Panc1 (cell line): ENCODE measurements around the gene MFSD12. TPM values are rescaled to one million over a fixed set of nuclear protein-coding genes. Genes with fewer than 3 reads are reported as not detected.

Experiments
- ATAC-seq: fragments of 200-7000 bp; cut with Tn5 transposase; 2 replicates; pipeline ENCODE4 v1.9.1; 2020; ENCODE audit warnings: mild to moderate bottlenecking, moderate library complexity
- BruUV-seq: library from RNA; stranded (reverse); fragments of 400-500 nt; replicated peaks from 2 replicates; lab custom pipeline; 2021; lab: Mats Ljungman, UMichigan
- CTCF ChIA-PET: fragments of 300-600 bp; sonication (Branson Sonifier 250); formaldehyde crosslinking; loops from one replicate; lab custom pipeline; 2022; ENCODE audit warnings: antibody characterized with exemption; lab: Charles Lee
- POLR2A ChIA-PET: fragments of 300-600 bp; sonication (Branson Sonifier 250); formaldehyde crosslinking; loops from one replicate; lab custom pipeline; 2022; ENCODE audit warnings: antibody characterized with exemption; lab: Charles Lee
- DNase-seq: peaks from one replicate; pipeline ENCODE4 v3.0.0-alpha.2; 2010; ENCODE audit warnings: low read depth, low spot score
- H3K27ac ChIP-seq: 2 replicates; pipeline ENCODE4 v1.5.1; 2011; ENCODE audit warnings: mild to moderate bottlenecking, low read length, inconsistent platforms
- H3K27me3 ChIP-seq: fragments of 200-500 bp; sonication (Bioruptor generic); 2 replicates; pipeline ENCODE4 v1.6.0; 2014; ENCODE audit warnings: low read length, inconsistent platforms; ENCODE audit not compliant: control insufficient read depth, insufficient read depth
- H3K36me3 ChIP-seq: fragments of 200-500 bp; sonication (Bioruptor generic); 2 replicates; pipeline ENCODE4 v1.5.1; 2014; ENCODE audit warnings: inconsistent platforms, mild to moderate bottlenecking, low read length, moderate library complexity; ENCODE audit not compliant: control insufficient read depth, insufficient read depth
- H3K4me1 ChIP-seq: 2 replicates; pipeline ENCODE4 v1.5.1; 2011; ENCODE audit warnings: inconsistent platforms, mild to moderate bottlenecking, low read length, moderate library complexity; ENCODE audit not compliant: control insufficient read depth, insufficient read depth
- H3K4me3 ChIP-seq, 2 experiments: 2 replicates each; pipeline ENCODE4 v1.5.1; 2011 to 2012; ENCODE audit warnings: low read depth in 2 of 2, low read length in 2 of 2, mild to moderate bottlenecking in 2 of 2, inconsistent platforms in 1 of 2, moderate library complexity in 1 of 2
- H3K9me3 ChIP-seq: fragments of 200-500 bp; sonication (Bioruptor generic); 2 replicates; pipeline ENCODE4 v1.5.1; 2014; ENCODE audit warnings: low read depth, mild to moderate bottlenecking, inconsistent platforms, low read length, moderate library complexity; ENCODE audit not compliant: control insufficient read depth, insufficient read depth
- CTCF ChIP-seq: fragments of 450-650 bp; IDR thresholded peaks from 2 replicates; pipeline ENCODE4 v1.5.1; 2017; ENCODE audit warnings: mild to moderate bottlenecking
- POLR2AphosphoS5 ChIP-seq: IDR thresholded peaks from 2 replicates; pipeline ENCODE4 v1.6.1; 2012; ENCODE audit warnings: mild to moderate bottlenecking, low read depth, low read length, moderate library complexity
- REST ChIP-seq, 2 experiments: IDR thresholded peaks; 2 replicates each; pipeline ENCODE4 v1.6.1; 2011 to 2012; ENCODE audit warnings: low read depth in 2 of 2, control low read depth in 1 of 2, low read length in 1 of 2, mild to moderate bottlenecking in 1 of 2, moderate library complexity in 1 of 2; ENCODE audit not compliant: insufficient read depth in 1 of 2
- SIN3A ChIP-seq: IDR thresholded peaks from 2 replicates; pipeline ENCODE4 v1.6.1; 2012; ENCODE audit warnings: low read depth, mild to moderate bottlenecking, low read length, moderate library complexity, borderline replicate concordance; ENCODE audit not compliant: insufficient read depth
- TCF7L2 ChIP-seq: IDR thresholded peaks from 2 replicates; pipeline ENCODE4 v1.6.1; 2011; ENCODE audit warnings: mild to moderate bottlenecking, low read depth, low read length, inconsistent platforms
- in situ Hi-C: cut with HindIII; loops from 2 replicates; pipeline ENCODE4 v1.10.0; 2016; ENCODE audit warnings: low sequenced_read_pairs, low pct_unique_long_range_greater_than_20kb
- intact Hi-C: fragments of 100-400 bp; cut with micrococcal nuclease; formaldehyde crosslinking; loops from one replicate; pipeline ENCODE4 v1.10.0; 2022; ENCODE audit not compliant: unreplicated experiment
- total RNA-seq: library from RNA; stranded (reverse); gene quantifications from one replicate; pipeline ENCODE4 v1.2.1, GENCODE V29; 2021; ENCODE audit not compliant: unreplicated experiment

The MFSD12 gene
- total RNA-seq, 1 experiment from 2014 or later = 98.8 TPM

- H3K4me3 ChIP-seq = no peak overlapping the region
- in situ Hi-C loops (no loop called here), intact Hi-C loops (no loop called here)
- H3K27me3 ChIP-seq = no peaks in the 10 kb centered on the region
- BruUV-seq = no TSS peak
- DNase-seq (no peak), ATAC-seq (no peak)
- no peaks in the 10 kb centered on the region; the same call in 1 of the 2 replicates for H3K36me3 ChIP-seq
- H3K27ac ChIP-seq = no peak overlapping the region
- POLR2A ChIA-PET = no interaction called here
- CTCF ChIA-PET = no interaction called here
- no peaks in the 10 kb centered on the region for H3K9me3 ChIP-seq
- TF ChIP-seq SIN3A (no peak), CTCF (no peak), TCF7L2 (no peak), POLR2AphosphoS5 (no peak), REST (IDR thresholded peaks at IDR 0.05; ENCODE audit: insufficient read depth in 1 of 2, low read depth in 2 of 2, low read length in 1 of 2) (no peak)
- peaks cover 5% of the 10 kb centered on the region; the same call in 1 of the 2 replicates for H3K4me1 ChIP-seq
Measured at GRCh38 chr19:3533563-3534216, 23.7 kb downstream of the MFSD12 start.

GRCh38 chr19:3533033-3533432, 24.4 kb downstream of the MFSD12 start:
- TF ChIP-seq REST (IDR thresholded peaks at IDR 0.05; ENCODE audit: insufficient read depth in 1 of 2, low read depth in 2 of 2, low read length in 1 of 2) = no peak
- TF ChIP-seq TCF7L2 = no peak
- TF ChIP-seq CTCF = no peak
- TF ChIP-seq POLR2AphosphoS5 = no peak
- no peak for TF ChIP-seq SIN3A
- Histone ChIP-seq H3K4me1 (peaks cover 4% of the 10 kb centered on the region; the same call in 1 of the 2 replicates), H3K36me3 (no peaks in the 10 kb centered on the region; the same call in 1 of the 2 replicates), H3K27me3 (no peaks in the 10 kb centered on the region), H3K4me3 (no peak overlapping the region), H3K27ac (no peak overlapping the region), H3K9me3 (no peaks in the 10 kb centered on the region)
- no peak for DNase-seq
- CTCF ChIA-PET = no interaction called here
- intact Hi-C loops = no loop called here
- ATAC-seq = no peak
- no TSS peak for BruUV-seq
- in situ Hi-C loops = no loop called here
- POLR2A ChIA-PET = no interaction called here
